GM23338 (cell line): Measurements from ENCODE around the gene GNGT1. TPM values are rescaled to one million over a fixed set of nuclear protein-coding genes. Genes with fewer than 3 reads are reported as not detected.

Experiments used
- ATAC-seq: fragments of 200-7000 bp; cut with Tn5 transposase; 3 replicates; pipeline ENCODE4 v1.9.1; 2020
- DNase-seq: peaks from one replicate; pipeline ENCODE4 v3.0.0-alpha.2; 2015; ENCODE audit warnings: low spot score
- H2AFZ ChIP-seq: fragments of 200-600 bp; sonication (generic); 2 replicates; pipeline ENCODE4 v1.8.0; 2016; ENCODE audit warnings: antibody characterized with exemption, mild to moderate bottlenecking, moderate library complexity
- H3F3A ChIP-seq: fragments of 200-600 bp; sonication (generic); replicated peaks from 2 replicates; pipeline ENCODE4 v1.8.0; 2017; ENCODE audit warnings: antibody characterized with exemption, mixed run types, low read depth
- H3K27ac ChIP-seq: fragments of 200-600 bp; sonication (generic); 2 replicates; pipeline ENCODE4 v1.6.1; 2016; ENCODE audit warnings: low read depth
- H3K27me3 ChIP-seq: fragments of 200-600 bp; sonication (generic); 2 replicates; pipeline ENCODE4 v1.8.0; 2016; ENCODE audit warnings: mild to moderate bottlenecking, mixed run types, moderate library complexity; ENCODE audit not compliant: insufficient read depth
- H3K36me3 ChIP-seq: fragments of 200-600 bp; sonication (generic); 2 replicates; pipeline ENCODE4 v1.8.0; 2016; ENCODE audit warnings: mild to moderate bottlenecking; ENCODE audit not compliant: insufficient read depth
- H3K4me1 ChIP-seq: fragments of 200-600 bp; sonication (generic); 2 replicates; pipeline ENCODE4 v1.8.0; 2016; ENCODE audit warnings: mild to moderate bottlenecking, moderate library complexity; ENCODE audit not compliant: insufficient read depth
- H3K4me2 ChIP-seq: fragments of 200-600 bp; sonication (generic); 2 replicates; pipeline ENCODE4 v1.7.1; 2017; ENCODE audit warnings: mixed run types
- H3K4me3 ChIP-seq: fragments of 200-600 bp; sonication (generic); 2 replicates; pipeline ENCODE4 v1.6.1; 2016; ENCODE audit warnings: mixed run types
- H3K79me2 ChIP-seq: fragments of 200-600 bp; sonication (generic); replicated peaks from 2 replicates; pipeline ENCODE4 v1.8.0; 2017; ENCODE audit warnings: mild to moderate bottlenecking; ENCODE audit not compliant: insufficient read depth
- H3K9me2 ChIP-seq: fragments of 200-600 bp; sonication (generic); 2 replicates; pipeline ENCODE4 v1.8.0; 2017; ENCODE audit not compliant: insufficient read depth
- H4K20me1 ChIP-seq: fragments of 200-600 bp; sonication (generic); replicated peaks from 2 replicates; pipeline ENCODE4 v1.8.0; 2017; ENCODE audit warnings: mild to moderate bottlenecking; ENCODE audit not compliant: insufficient read depth
- H3K27ac Mint-ChIP-seq: 2 replicates; pipeline ENCODE4 v1.8.0; 2020; ENCODE audit warnings: inconsistent platforms, mild to moderate bottlenecking, moderate library complexity, mixed read lengths
- H3K27me3 Mint-ChIP-seq: 3 replicates; pipeline ENCODE4 v1.8.0; 2022; ENCODE audit warnings: low read depth, mild to moderate bottlenecking, moderate library complexity, mixed read lengths, inconsistent platforms; ENCODE audit not compliant: insufficient read depth, poor library complexity
- H3K36me3 Mint-ChIP-seq: 3 replicates; pipeline ENCODE4 v1.8.0; 2021; ENCODE audit warnings: low read depth, mild to moderate bottlenecking, inconsistent platforms, moderate library complexity, mixed read lengths
- H3K4me1 Mint-ChIP-seq: 3 replicates; pipeline ENCODE4 v1.8.0; 2020; ENCODE audit warnings: mild to moderate bottlenecking, inconsistent platforms, mixed read lengths
- H3K4me3 Mint-ChIP-seq: 3 replicates; pipeline ENCODE4 v1.8.0; 2021; ENCODE audit warnings: moderate library complexity, mild to moderate bottlenecking, inconsistent platforms, mixed read lengths
- H3K9me3 Mint-ChIP-seq: 3 replicates; pipeline ENCODE4 v1.8.0; 2020; ENCODE audit warnings: moderate library complexity, mild to moderate bottlenecking, inconsistent platforms, mixed read lengths
- CTCF ChIP-seq, 2 experiments: fragments of 200-600 bp in 1 of 2; sonication (generic) in 1 of 2; conservative IDR thresholded peaks; 2 replicates each; pipeline versions ENCODE4 v1.5.1 to v1.6.1; 2016 to 2017; ENCODE audit warnings: antibody characterized with exemption in 2 of 2, low read depth in 2 of 2, mild to moderate bottlenecking in 2 of 2, moderate library complexity in 1 of 2
- ETS1 ChIP-seq: IDR thresholded peaks from 2 replicates; pipeline ENCODE4 v1.6.1; 2016; ENCODE audit warnings: antibody characterized with exemption
- EZH2 ChIP-seq: fragments of 200-600 bp; sonication (generic); IDR thresholded peaks from one replicate; pipeline ENCODE4 v1.8.0; 2017; ENCODE audit warnings: antibody characterized with exemption, mild to moderate bottlenecking, low read depth; ENCODE audit not compliant: unreplicated experiment
- POLR2AphosphoS5 ChIP-seq: IDR thresholded peaks from 2 replicates; pipeline ENCODE4 v1.6.1; 2016; ENCODE audit warnings: antibody characterized with exemption, low read depth
- REST ChIP-seq: IDR thresholded peaks from one replicate; pipeline ENCODE4 v1.6.1; 2018; ENCODE audit warnings: antibody characterized with exemption; ENCODE audit not compliant: unreplicated experiment
- STAT1 ChIP-seq: IDR thresholded peaks from one replicate; pipeline ENCODE4 v1.6.1; 2016; ENCODE audit warnings: antibody characterized with exemption; ENCODE audit not compliant: unreplicated experiment
- polyA plus RNA-seq: library from polyadenylated mRNA; unstranded; fragments of >200 nt; fragmentation: Nextera tagmentation; extraction: Ambion mirVana; gene quantifications from 2 replicates; pipeline ENCODE4 v1.2.1, GENCODE V29; 2016
- total RNA-seq: library from RNA; depleted of rRNA; stranded (reverse); fragments of >200 nt; shearing (Covaris generic); gene quantifications from 2 replicates; pipeline ENCODE4 v1.2.3, GENCODE V29; 2014

Gene GNGT1
- total and polyA plus RNA-seq, 2 experiments from 2014 or later: 1.6 TPM; not detected in 1

- no peak for TF ChIP-seq POLR2AphosphoS5
- no peak for TF ChIP-seq REST
These were observed 23.9 kb upstream of the GNGT1 start (continued) for GRCh38 chr7:93882468-93882867.

DNA sequence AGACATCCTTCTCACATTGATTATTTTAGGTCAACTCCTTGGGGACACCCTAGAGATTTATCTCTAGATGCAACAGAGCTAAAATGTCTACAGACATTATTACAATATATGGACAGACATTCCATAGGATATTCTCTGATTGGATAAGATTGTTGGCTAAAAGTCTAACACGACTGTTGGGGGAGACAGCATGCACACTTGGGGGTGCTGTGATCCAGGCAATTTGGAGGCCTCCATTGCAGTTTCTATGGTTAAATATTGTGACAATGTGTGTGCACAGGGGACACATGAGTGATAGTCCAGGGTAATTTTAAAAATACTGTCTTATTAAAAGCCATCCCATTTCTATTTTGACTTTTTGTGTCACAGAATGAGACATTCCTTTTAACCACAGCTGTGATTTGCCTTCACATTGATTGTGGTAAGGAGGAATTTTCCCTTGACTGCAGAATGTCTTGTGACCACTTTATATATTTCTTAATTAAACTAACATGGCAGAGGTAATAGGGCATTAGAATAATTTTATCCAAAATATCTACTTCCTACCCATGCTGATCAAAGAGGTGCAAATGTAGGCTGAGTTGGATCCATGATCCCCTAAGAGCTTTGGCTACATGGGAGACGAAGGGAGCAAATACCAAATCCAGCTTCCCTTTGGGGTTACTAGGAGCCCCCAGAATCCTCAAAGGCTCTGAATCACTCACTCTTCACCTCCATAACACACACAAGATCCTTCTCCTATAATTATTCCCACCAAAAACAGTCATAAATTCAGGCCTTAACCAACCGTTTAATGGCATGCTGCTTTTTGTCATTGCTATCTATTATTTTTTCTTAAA is 23.1 kb upstream of the GNGT1 start:
- no peaks in the 10 kb centered on the region for H3K4me1 Mint-ChIP-seq
- no peaks in the 10 kb centered on the region for H3K79me2 ChIP-seq
- H3K27me3 Mint-ChIP-seq: no peaks in the 10 kb centered on the region
- no peak overlapping the region for H3K27ac ChIP-seq
- no peak overlapping the region for H3K4me3 ChIP-seq
- H4K20me1 ChIP-seq: no peaks in the 10 kb centered on the region
- no peak for ATAC-seq
- no peak overlapping the region for H2AFZ ChIP-seq
- H3K4me1 ChIP-seq: no peaks in the 10 kb centered on the region
- no peaks in the 10 kb centered on the region for H3K9me2 ChIP-seq
- H3F3A ChIP-seq: no peaks in the 10 kb centered on the region
- H3K36me3 Mint-ChIP-seq: peaks cover 6% of the 10 kb centered on the region; the same call in 1 of the 3 replicates
- H3K27ac Mint-ChIP-seq: no peak overlapping the region
- 0 out of 2 replicates have a peak, but pooled peaks cover 4% of the 10 kb centered on the region for H3K27me3 ChIP-seq
- peaks cover 10% of the 10 kb centered on the region; the same call in 1 of the 3 replicates for H3K9me3 Mint-ChIP-seq
- no peak overlapping the region for H3K4me2 ChIP-seq
- no peaks in the 10 kb centered on the region; the same call in 1 of the 2 replicates for H3K36me3 ChIP-seq
- no peak for TF ChIP-seq POLR2AphosphoS5
- TF ChIP-seq STAT1: no peak
- peak in 1 of 2 experiments; percentile 52; a peak in 2 of 4 replicates for TF ChIP-seq CTCF (conservative IDR thresholded peaks at IDR 0.05; ENCODE audit: low read depth in 2 of 2)
- TF ChIP-seq REST: no peak
- TF ChIP-seq ETS1: no peak
- no peak for TF ChIP-seq EZH2
- H3K4me3 Mint-ChIP-seq: no peak overlapping the region
- no peak for DNase-seq
